Lower leg skin (tissue), 3 donors: Measurements from ENCODE around the gene VWA1.

Experiments
- POLR2A ChIP-seq, 2 donors: fragments of 450-650 bp; IDR thresholded peaks; one replicate each; pipeline ENCODE4 v1.6.1; 2016 to 2017; ENCODE audit warnings: antibody characterized with exemption in 2 of 2, mild to moderate bottlenecking in 1 of 2, moderate library complexity in 1 of 2
- TF ChIP-seq, protein P1 (sequence below), 3 donors: fragments of 450-650 bp; IDR thresholded peaks; one replicate each; pipeline ENCODE4 v1.5.1; 2016; ENCODE audit warnings: antibody characterized with exemption in 3 of 3, mild to moderate bottlenecking in 3 of 3, moderate library complexity in 2 of 3

DNA sequence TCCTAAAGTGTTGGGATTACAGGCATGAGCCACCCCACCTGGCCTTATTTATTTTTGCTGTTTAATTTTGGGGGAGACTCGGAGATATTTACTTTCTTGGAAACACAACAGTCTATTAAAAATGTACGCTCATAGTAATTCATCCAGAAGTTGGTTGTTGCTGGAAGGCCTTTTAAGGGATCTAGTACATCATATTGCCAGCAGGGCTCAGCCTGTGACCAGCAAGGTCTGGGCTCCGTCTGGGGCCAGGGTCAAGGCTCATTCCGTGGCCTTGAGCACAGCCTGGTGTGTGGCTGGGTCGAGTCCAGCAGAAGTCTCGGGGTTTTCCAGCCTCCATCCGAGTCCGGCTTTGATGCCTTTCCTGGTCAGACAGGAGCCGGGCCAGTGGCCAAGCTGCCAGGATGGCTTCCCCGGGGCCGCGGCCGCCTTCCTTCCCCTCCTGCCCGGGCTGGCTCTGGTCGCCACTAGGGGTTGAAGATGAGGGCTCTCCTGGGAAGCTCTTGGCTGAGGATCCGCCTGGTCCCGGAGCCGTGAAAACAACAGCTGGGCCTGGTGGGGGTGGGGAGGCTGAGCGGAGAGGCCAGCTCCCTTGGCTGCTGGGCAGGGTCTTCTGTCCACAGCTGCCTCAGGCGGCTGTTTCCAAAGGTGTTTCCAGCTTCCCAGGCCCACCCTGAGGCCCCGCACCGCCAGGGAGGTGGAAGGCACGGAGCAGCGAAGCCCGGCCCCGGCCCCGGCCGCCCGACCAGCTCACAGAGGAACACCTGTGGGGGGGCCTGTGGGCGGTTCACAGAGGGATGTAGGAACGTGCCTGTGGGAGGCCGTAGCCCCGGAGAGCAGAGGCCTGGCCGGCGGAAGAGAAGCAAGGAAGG, 5.1 kb upstream of the VWA1 start:
- TF ChIP-seq, protein P1, sequence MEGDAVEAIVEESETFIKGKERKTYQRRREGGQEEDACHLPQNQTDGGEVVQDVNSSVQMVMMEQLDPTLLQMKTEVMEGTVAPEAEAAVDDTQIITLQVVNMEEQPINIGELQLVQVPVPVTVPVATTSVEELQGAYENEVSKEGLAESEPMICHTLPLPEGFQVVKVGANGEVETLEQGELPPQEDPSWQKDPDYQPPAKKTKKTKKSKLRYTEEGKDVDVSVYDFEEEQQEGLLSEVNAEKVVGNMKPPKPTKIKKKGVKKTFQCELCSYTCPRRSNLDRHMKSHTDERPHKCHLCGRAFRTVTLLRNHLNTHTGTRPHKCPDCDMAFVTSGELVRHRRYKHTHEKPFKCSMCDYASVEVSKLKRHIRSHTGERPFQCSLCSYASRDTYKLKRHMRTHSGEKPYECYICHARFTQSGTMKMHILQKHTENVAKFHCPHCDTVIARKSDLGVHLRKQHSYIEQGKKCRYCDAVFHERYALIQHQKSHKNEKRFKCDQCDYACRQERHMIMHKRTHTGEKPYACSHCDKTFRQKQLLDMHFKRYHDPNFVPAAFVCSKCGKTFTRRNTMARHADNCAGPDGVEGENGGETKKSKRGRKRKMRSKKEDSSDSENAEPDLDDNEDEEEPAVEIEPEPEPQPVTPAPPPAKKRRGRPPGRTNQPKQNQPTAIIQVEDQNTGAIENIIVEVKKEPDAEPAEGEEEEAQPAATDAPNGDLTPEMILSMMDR (IDR thresholded peaks at IDR 0.05), result no peak
- TF ChIP-seq POLR2A (IDR thresholded peaks at IDR 0.05), result no peak
